Colonic mucosa (tissue), 4 donors: ENCODE data around the gene SLC25A13. TPM values are rescaled to one million over a fixed set of nuclear protein-coding genes. Genes with fewer than 3 reads are reported as not detected.
"Not testable (repeated sequence)": the region's sequence is repeated elsewhere in the genome, so short reads cannot be mapped to it uniquely, and the experiment has no call there.

Source experiments
- DNase-seq: peaks from one replicate; pipeline ENCODE4 v3.0.0-alpha.2; 2020
- H3K27ac ChIP-seq: fragments of 200-600 bp; one replicate; pipeline ENCODE4 v1.8.0; 2021
- H3K27me3 ChIP-seq: fragments of 200-600 bp; one replicate; pipeline ENCODE4 v1.8.0; 2021
- H3K36me3 ChIP-seq: fragments of 200-600 bp; one replicate; pipeline ENCODE4 v1.8.0; 2021
- H3K4me1 ChIP-seq: fragments of 200-600 bp; one replicate; pipeline ENCODE4 v1.8.0; 2021; ENCODE audit warnings: mild to moderate bottlenecking
- H3K4me3 ChIP-seq: fragments of 200-600 bp; one replicate; pipeline ENCODE4 v1.8.0; 2021
- H3K9ac ChIP-seq, 2 donors: one replicate each; pipeline ENCODE4 v1.7.0; 2013; ENCODE audit warnings: control low read depth in 2 of 2, low read depth in 2 of 2, low read length in 2 of 2
- H3K9me3 ChIP-seq: fragments of 200-600 bp; one replicate; pipeline ENCODE4 v1.8.0; 2021
- intact Hi-C: fragments of 100-400 bp; cut with DNase I; formaldehyde crosslinking; loops from one replicate; pipeline ENCODE4 v1.14.1; 2022
- total RNA-seq, 2 donors: library from RNA; stranded (reverse); fragmentation: NEBNext Ultra II Directional in 1 of 2; extraction: Animal tissue kit (Norgen Biotek cat#: 25700) in 1 of 2; gene quantifications; one replicate each; pipeline ENCODE4 v1.2.1, GENCODE V29; 2021
- TF ChIP-seq, protein P1 (sequence below): fragments of 200-600 bp; IDR thresholded peaks from one replicate; pipeline ENCODE4 v1.8.0; 2022; ENCODE audit warnings: antibody characterized with exemption, mild to moderate bottlenecking
- donor health status: healthy.
- donor health status: DM: no; HTN: no; CAD: no.
- donor health status: DM: no; HTN: no; CAD: no.

SLC25A13 gene
- total RNA-seq, 2 donors from 2014 or later = 36.4 to 45.2 TPM

DNA sequence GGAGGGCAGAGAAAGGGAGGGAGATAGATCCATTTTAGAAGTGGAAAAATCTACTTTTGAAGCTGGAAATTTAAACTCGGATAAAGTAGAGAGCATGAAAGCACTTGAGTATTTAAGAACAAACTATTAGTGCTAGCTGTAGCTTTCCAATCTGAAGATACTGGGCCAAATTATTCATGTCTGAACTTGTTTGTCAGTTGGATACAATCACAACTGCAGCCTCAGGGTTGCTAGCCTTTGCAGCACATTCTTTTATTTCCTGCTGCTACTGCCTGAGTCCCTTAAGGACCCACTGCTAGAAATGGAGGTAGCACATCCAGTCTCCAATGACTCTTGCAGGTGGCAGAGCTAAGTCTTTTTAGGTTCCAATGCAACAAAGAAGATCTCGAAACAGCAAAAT, 8.3 kb upstream of the SLC25A13 start:
- TF ChIP-seq, protein P1, sequence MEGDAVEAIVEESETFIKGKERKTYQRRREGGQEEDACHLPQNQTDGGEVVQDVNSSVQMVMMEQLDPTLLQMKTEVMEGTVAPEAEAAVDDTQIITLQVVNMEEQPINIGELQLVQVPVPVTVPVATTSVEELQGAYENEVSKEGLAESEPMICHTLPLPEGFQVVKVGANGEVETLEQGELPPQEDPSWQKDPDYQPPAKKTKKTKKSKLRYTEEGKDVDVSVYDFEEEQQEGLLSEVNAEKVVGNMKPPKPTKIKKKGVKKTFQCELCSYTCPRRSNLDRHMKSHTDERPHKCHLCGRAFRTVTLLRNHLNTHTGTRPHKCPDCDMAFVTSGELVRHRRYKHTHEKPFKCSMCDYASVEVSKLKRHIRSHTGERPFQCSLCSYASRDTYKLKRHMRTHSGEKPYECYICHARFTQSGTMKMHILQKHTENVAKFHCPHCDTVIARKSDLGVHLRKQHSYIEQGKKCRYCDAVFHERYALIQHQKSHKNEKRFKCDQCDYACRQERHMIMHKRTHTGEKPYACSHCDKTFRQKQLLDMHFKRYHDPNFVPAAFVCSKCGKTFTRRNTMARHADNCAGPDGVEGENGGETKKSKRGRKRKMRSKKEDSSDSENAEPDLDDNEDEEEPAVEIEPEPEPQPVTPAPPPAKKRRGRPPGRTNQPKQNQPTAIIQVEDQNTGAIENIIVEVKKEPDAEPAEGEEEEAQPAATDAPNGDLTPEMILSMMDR = no peak
- DNase-seq = no peak
- Histone ChIP-seq H3K9me3 (no peaks in the 10 kb centered on the region), H3K27ac (no peak overlapping the region), H3K36me3 (no peaks in the 10 kb centered on the region), H3K4me1 (no peaks in the 10 kb centered on the region), H3K27me3 (no peaks in the 10 kb centered on the region), H3K9ac (no peak overlapping the region), H3K4me3 (no peak overlapping the region)
- intact Hi-C loops = no loop called here

DNA sequence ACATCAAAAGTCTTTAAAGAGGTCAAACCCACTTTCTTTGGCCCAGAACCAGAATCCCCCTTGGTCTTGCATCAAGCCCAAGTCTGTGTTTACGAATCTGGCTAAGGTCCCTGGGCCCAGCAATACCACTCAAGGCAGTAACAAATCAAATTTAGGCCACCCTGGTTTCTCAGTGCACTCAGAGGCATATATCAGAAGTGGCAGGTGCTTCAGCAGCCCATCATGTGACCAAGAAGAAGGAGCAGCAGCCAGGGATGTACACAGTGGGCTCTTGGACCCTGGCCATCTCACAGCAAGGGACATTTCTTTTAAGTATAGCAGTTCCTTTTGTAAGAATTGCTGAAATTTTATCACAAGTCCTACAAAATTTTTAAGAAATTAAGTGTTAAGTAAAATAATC, 7.3 kb upstream of the SLC25A13 start:
- DNase-seq = no peak
- H3K4me1 ChIP-seq = no peaks in the 10 kb centered on the region
- intact Hi-C loops = no loop called here
- TF ChIP-seq, protein P1 = no peak
- H3K9me3 ChIP-seq = no peaks in the 10 kb centered on the region
- H3K9ac ChIP-seq = no peak overlapping the region
- no peaks in the 10 kb centered on the region for H3K27me3 ChIP-seq
- no peak overlapping the region for H3K27ac ChIP-seq
- no peaks in the 10 kb centered on the region for H3K36me3 ChIP-seq
- no peak overlapping the region for H3K4me3 ChIP-seq

DNA sequence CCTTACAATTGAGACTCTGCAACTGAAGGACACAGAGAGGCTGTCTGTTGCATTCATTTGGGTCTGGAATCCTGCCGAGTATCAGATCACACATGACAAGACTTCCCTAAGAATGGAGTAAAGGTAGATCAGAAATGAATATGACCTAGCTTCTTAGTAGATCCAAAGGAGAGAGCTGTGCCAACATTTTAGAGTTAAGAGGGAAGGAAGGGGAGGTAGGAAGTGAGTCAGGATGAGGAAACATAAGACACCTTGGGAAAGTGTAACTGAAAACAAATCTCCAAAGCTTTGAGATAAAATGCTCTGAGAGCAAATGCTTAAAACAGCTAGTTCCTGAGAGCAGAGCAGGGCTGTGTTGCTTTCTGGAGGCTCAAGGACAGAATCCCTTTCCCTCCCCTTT, 6.1 kb upstream of the SLC25A13 start:
- intact Hi-C loops = no loop called here
- peak overlapping the region in 1 of 2 donors; percentile 27 for H3K9ac ChIP-seq
- no peaks in the 10 kb centered on the region for H3K9me3 ChIP-seq
- no peaks in the 10 kb centered on the region for H3K4me1 ChIP-seq
- DNase-seq = no peak
- peak overlapping the region; percentile 34 for H3K27ac ChIP-seq
- TF ChIP-seq, protein P1 = no peak
- H3K27me3 ChIP-seq = no peaks in the 10 kb centered on the region
- H3K4me3 ChIP-seq = no peak overlapping the region
- no peaks in the 10 kb centered on the region for H3K36me3 ChIP-seq

DNA sequence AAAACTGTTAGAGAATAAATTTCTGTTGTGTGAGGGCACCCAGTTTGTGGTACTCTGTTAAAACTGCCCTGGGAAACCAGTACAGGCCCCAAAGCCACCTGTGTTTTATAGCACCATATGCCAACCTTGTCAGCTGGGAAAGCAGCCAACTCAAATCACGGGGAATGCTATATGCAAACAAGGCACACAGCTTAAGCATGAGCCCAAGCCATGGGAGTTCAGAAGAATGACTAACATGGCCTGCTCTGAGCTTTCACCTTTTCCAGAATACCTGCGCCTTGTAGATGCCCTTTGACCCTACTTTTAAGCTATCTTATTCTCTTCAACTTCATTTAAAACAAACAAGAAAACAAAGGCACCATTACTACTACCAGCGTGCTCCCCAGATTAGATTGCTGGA, 5.5 kb upstream of the SLC25A13 start:
- no peak overlapping the region for H3K4me3 ChIP-seq
- H3K4me1 ChIP-seq = no peaks in the 10 kb centered on the region
- no peak overlapping the region for H3K9ac ChIP-seq
- DNase-seq = peak; percentile 94
- TF ChIP-seq, protein P1 = no peak
- peak overlapping the region; percentile 34 for H3K27ac ChIP-seq
- no peaks in the 10 kb centered on the region for H3K9me3 ChIP-seq
- H3K27me3 ChIP-seq = no peaks in the 10 kb centered on the region
- no peaks in the 10 kb centered on the region for H3K36me3 ChIP-seq
- intact Hi-C loops = no loop called here

DNA sequence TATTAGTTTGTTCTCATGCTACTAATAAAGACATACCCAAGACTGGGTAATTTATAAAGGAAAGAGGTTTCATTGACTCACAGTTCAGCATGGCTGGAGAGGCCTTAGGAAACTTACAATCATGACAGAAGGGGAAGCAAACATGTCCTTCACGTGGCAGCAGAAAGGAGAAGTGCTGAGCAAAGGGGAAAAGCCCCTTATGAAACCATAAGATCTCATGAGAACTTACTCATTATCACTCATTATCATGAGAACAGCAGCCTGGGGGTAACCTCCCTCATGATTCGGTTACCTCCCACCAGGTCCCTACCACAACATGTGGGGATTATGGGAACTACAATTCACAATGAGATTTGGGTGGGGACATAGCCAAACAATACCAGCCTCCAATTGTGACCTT, 4.9 kb upstream of the SLC25A13 start:
- H3K36me3 ChIP-seq, H3K9ac ChIP-seq, DNase-seq, H3K4me3 ChIP-seq, intact Hi-C loops, H3K27me3 ChIP-seq, H3K9me3 ChIP-seq, H3K4me1 ChIP-seq: not testable (repeated sequence)
- peak overlapping the region; percentile 34 for H3K27ac ChIP-seq

DNA sequence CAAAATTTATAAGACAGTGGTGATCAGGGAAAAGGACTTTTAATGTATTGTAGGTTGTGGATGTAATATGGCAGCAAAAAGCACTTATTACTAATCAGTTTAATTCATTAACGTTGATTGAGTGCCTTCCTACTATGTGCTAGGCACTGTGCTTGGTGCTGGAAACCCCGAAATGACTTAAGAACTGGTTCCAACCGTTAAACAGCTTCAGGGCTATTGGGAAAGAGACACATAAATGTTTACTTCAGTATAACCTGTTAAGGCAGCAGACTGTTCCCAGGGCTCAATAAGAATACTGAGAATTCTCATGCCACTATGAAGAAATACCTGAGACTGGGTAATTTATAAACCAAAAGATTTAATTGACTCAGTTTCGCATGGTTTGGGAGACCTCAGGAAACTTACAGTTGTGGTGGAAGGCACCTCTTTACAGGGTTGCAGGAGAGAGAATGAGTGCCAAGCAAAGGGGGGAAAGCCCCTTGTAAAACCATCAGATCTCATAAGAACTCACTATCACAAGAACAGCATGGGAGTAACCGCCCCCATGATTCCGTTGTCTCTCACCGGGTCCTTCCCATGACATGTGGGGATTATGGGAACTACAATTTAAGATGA, 1.1 kb upstream of the SLC25A13 start:
- no peak overlapping the region for H3K9ac ChIP-seq
- intact Hi-C loops = no loop called here
- DNase-seq = no peak
- TF ChIP-seq, protein P1 = no peak
- no peaks in the 10 kb centered on the region for H3K4me1 ChIP-seq
- H3K4me3 ChIP-seq = no peak overlapping the region
- H3K9me3 ChIP-seq = no peaks in the 10 kb centered on the region
- no peak overlapping the region for H3K27ac ChIP-seq
- H3K27me3 ChIP-seq = no peaks in the 10 kb centered on the region
- no peaks in the 10 kb centered on the region for H3K36me3 ChIP-seq
